Fibroblast of lung (primary cell): ENCODE data around the gene PRSS12. TPM values are rescaled to one million over a fixed set of nuclear protein-coding genes. Genes with fewer than 3 reads are reported as not detected.
"Not testable (repeated sequence)": the region's sequence is repeated elsewhere in the genome, so short reads cannot be mapped to it uniquely, and the experiment has no call there.

Source experiments
- DNase-seq, 2 donors: peaks; one replicate each; pipeline versions ENCODE4 v3.0.0 to v3.0.0-alpha.2; 2010; ENCODE audit warnings: low read depth in 2 of 2
- H2AFZ ChIP-seq: 2 replicates; pipeline ENCODE4 v1.5.1; 2012; ENCODE audit warnings: low read length, control low read depth, inconsistent platforms
- H3K27ac ChIP-seq: 2 replicates; pipeline ENCODE4 v1.5.1; 2011; ENCODE audit warnings: low read length, control low read depth; ENCODE audit not compliant: insufficient read depth
- H3K27me3 ChIP-seq: 2 replicates; pipeline ENCODE4 v1.5.1; 2011; ENCODE audit warnings: mild to moderate bottlenecking, low read length; ENCODE audit not compliant: control insufficient read depth, insufficient read depth
- H3K36me3 ChIP-seq: 2 replicates; pipeline ENCODE4 v1.5.1; 2011; ENCODE audit warnings: low read length; ENCODE audit not compliant: control insufficient read depth, insufficient read depth
- H3K4me1 ChIP-seq: 2 replicates; pipeline ENCODE4 v1.5.1; 2011; ENCODE audit warnings: low read length; ENCODE audit not compliant: control insufficient read depth, insufficient read depth; ENCODE audit errors: extremely low read depth
- H3K4me2 ChIP-seq: 2 replicates; pipeline ENCODE4 v1.5.1; 2011; ENCODE audit warnings: low read length, control low read depth; ENCODE audit not compliant: insufficient read depth; ENCODE audit errors: extremely low read depth
- H3K4me3 ChIP-seq, 4 experiments: fragments of 200-600 bp in 1 of 4; sonication (generic) in 1 of 4; replicated peaks in 1 of 4; 2 replicates each; pipeline ENCODE4 v1.5.1; 2011 to 2016; ENCODE audit warnings: low read length in 4 of 4, low read depth in 3 of 4, mild to moderate bottlenecking in 3 of 4, control low read depth in 2 of 4, inconsistent platforms in 1 of 4, mixed read lengths in 1 of 4; ENCODE audit not compliant: insufficient read depth in 1 of 4; ENCODE audit errors: control extremely low read depth in 1 of 4
- H3K79me2 ChIP-seq: 2 replicates; pipeline ENCODE4 v1.5.1; 2012; ENCODE audit warnings: mild to moderate bottlenecking, low read length, inconsistent platforms; ENCODE audit not compliant: control insufficient read depth, insufficient read depth
- H3K9ac ChIP-seq: 2 replicates; pipeline ENCODE4 v1.5.1; 2011; ENCODE audit warnings: mild to moderate bottlenecking, low read length, control low read depth; ENCODE audit not compliant: insufficient read depth
- H3K9me3 ChIP-seq: 2 replicates; pipeline ENCODE4 v1.5.1; 2012; ENCODE audit warnings: low read depth, low read length; ENCODE audit not compliant: control insufficient read depth, insufficient read depth
- H4K20me1 ChIP-seq: 2 replicates; pipeline ENCODE4 v1.5.1; 2011; ENCODE audit warnings: low read length; ENCODE audit not compliant: control insufficient read depth, insufficient read depth; ENCODE audit errors: extremely low read depth
- CTCF ChIP-seq, 2 donors: IDR thresholded peaks in 1 of 2; conservative IDR thresholded peaks in 1 of 2; 1 replicate in 1 of 2; 2 replicates in 1 of 2; pipeline ENCODE4 v1.5.1; 2011 to 2012; ENCODE audit warnings: low read length in 2 of 2, control low read depth in 1 of 2, inconsistent platforms in 1 of 2, low read depth in 1 of 2, mild to moderate bottlenecking in 1 of 2
- EZH2 ChIP-seq: IDR thresholded peaks from 2 replicates; pipeline ENCODE4 v1.5.1; 2012; ENCODE audit warnings: low read length, control low read depth, mild to moderate bottlenecking; ENCODE audit errors: missing control alignments
- polyA minus RNA-seq: library from RNA; depleted of rRNA, polyadenylated mRNA; stranded (reverse); fragments of >200 nt; gene quantifications from 2 replicates; pipeline ENCODE4 v1.2.3, GENCODE V29; 2011; ENCODE audit warnings: low replicate concordance
- polyA plus RNA-seq, 2 donors: library from polyadenylated mRNA; depleted of rRNA in 1 of 2; stranded (reverse) in 1 of 2; unstranded in 1 of 2; fragments of >200 nt; gene quantifications; 2 replicates each; pipeline ENCODE4 v1.2.1, GENCODE V29; 2011 to 2012; ENCODE audit warnings: missing spikeins in 1 of 2
- total RNA-seq: library from RNA; depleted of rRNA; stranded (reverse); fragments of >200 nt; gene quantifications from 2 replicates; pipeline ENCODE4 v1.2.1, GENCODE V29; 2014

PRSS12 gene
- total RNA-seq (27.5 and 59.9 TPM in 2 replicates), polyA plus RNA-seq (104 and 136 TPM in 2 replicates), polyA minus RNA-seq (22.4 and 47.3 TPM in 2 replicates)
- polyA plus RNA-seq (2012): 86.9 and 115 TPM in 2 replicates

DNA sequence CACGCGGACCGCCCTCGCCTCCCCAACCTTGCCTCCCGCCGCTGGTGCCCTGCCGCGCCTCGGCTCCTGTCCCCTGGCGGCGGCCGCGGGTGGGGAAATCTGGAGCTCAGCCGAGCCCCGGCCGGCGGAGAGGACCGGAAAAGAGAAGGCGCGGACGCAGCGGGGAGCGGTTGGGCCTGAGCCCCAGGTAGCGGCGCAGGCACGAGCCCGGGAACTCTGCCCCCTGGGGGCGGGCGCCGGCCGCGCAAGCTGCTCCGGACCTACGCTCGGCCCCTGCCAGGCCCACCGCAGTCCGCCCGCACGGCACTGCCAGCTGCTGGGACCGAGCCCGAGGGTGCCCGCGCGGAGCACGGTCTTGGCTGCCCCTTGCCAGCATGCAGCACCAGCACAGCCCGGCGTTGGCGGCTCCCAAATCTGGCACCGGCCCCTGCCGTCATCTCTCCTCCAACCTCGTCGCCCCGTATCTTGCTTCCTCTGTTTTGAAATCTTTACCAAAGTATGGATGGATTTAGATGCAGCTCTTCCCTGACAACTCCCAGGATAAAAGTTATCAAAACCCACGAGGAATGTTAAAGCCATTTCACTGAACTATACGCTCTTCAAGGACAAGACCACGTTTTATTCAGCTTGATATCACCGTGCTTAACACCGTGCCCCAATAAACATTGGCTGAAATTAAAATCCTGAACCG lies at the start of gene PRSS12:
Gene PRSS12, minus strand, starts transcription at position 161 of the 691 bp plus-strand sequence. CDS start 283 bp downstream, outside the sequence.
- peak; percentile 51 to 75 for DNase-seq
- H3K4me3 ChIP-seq: peak within 1 kb of the TSS; percentile 38 to 83 (median 65)
- TF ChIP-seq EZH2 (no peak), CTCF (conservative IDR thresholded peaks at IDR 0.05 in 1 of 2, IDR thresholded peaks at IDR 0.05 in 1 of 2; ENCODE audit: low read depth in 1 of 2, low read length in 2 of 2) (peak; percentile 55 to 67)
- H4K20me1 ChIP-seq: no peaks in the 10 kb centered on the region
- H3K4me2 ChIP-seq: peak within 1 kb of the TSS; percentile 94
- peaks cover 2% of the 10 kb centered on the region for H3K4me1 ChIP-seq
- H3K27me3 ChIP-seq: no peaks in the 10 kb centered on the region
- no peaks in the 10 kb centered on the region for H3K9me3 ChIP-seq
- H2AFZ ChIP-seq: peak within 1 kb of the TSS; percentile 79
- peak within 1 kb of the TSS; percentile 75 for H3K9ac ChIP-seq
- no peaks in the 10 kb centered on the region for H3K36me3 ChIP-seq
- H3K79me2 ChIP-seq: peaks cover 43% of the 10 kb centered on the region
- H3K27ac ChIP-seq: peak within 1 kb of the TSS; percentile 75

DNA sequence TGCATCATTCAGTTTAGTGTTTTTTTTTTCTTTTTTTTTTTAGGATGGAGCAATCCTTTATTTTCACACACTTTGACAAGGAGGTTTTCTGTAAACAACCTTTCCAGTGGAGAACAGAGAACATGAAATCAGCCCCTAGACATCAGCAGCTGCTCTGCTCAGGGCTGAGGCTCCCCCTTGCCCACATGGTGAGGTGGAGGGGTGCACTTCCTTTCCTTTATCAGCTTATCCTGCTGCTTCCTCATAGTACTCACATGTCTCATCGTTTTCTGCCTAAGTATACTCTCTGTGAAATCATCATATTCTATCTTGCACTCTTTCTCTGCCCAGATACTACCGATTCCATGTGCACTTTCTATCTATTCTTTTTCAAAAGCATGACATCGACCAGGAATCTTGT lies 47.6 kb upstream of the PRSS12 start:
- peak in 1 of 2 donors; percentile 21 for DNase-seq

GRCh38 chr4:118399883-118400282 lies 47.1 kb upstream of the PRSS12 start:
- peak; percentile 26 to 50 for DNase-seq
- H3K27ac ChIP-seq, H2AFZ ChIP-seq, H3K36me3 ChIP-seq, H3K27me3 ChIP-seq, H3K79me2 ChIP-seq, H3K4me1 ChIP-seq, H4K20me1 ChIP-seq, H3K4me3 ChIP-seq, H3K9ac ChIP-seq, H3K9me3 ChIP-seq, H3K4me2 ChIP-seq: not testable (repeated sequence)

More for the DNA sequence above, 47.6 kb upstream of the PRSS12 start:
- no peak overlapping the region for H2AFZ ChIP-seq
- H3K27me3 ChIP-seq: no peaks in the 10 kb centered on the region
- no peak overlapping the region for H3K9ac ChIP-seq
- TF ChIP-seq EZH2: no peak
- no peak for TF ChIP-seq CTCF (conservative IDR thresholded peaks at IDR 0.05 in 1 of 2, IDR thresholded peaks at IDR 0.05 in 1 of 2; ENCODE audit: low read depth in 1 of 2, low read length in 2 of 2)
- H3K9me3 ChIP-seq: no peaks in the 10 kb centered on the region
- no peaks in the 10 kb centered on the region for H3K4me1 ChIP-seq
- H3K4me2 ChIP-seq: no peak overlapping the region
- H3K36me3 ChIP-seq: no peaks in the 10 kb centered on the region
- H3K27ac ChIP-seq: no peak overlapping the region
- no peak overlapping the region for H3K4me3 ChIP-seq
- no peaks in the 10 kb centered on the region for H4K20me1 ChIP-seq
- no peaks in the 10 kb centered on the region for H3K79me2 ChIP-seq
